HepG2 (cell line): ENCODE measurements around the gene CALM1. TPM values are rescaled to one million over a fixed set of nuclear protein-coding genes. Genes with fewer than 3 reads are reported as not detected.
A peak's percentile ranks its signal among the peaks of the same experiment; 100 is the strongest.

Source experiments
- BORCS8-MEF2B ChIP-seq: sonication (generic); formaldehyde crosslinking; IDR thresholded peaks from 2 replicates; pipeline ENCODE4 v1.8.0; 2022; ENCODE audit warnings: mild to moderate bottlenecking, missing genetic modification reagents
- FOXC1 ChIP-seq: sonication (generic); formaldehyde crosslinking; IDR thresholded peaks from 2 replicates; pipeline ENCODE4 v1.8.0; 2022; ENCODE audit warnings: mild to moderate bottlenecking, missing genetic modification reagents, borderline replicate concordance
- HOXA9 ChIP-seq: sonication (generic); formaldehyde crosslinking; IDR thresholded peaks from 2 replicates; pipeline ENCODE4 v1.8.1; 2022; ENCODE audit warnings: missing genetic modification reagents, mild to moderate bottlenecking, moderate library complexity, borderline replicate concordance
- KAT2B ChIP-seq: fragments of 150-350 bp; IDR thresholded peaks from 2 replicates; pipeline ENCODE4 v1.6.1; 2014; ENCODE audit warnings: low read depth, low read length, borderline replicate concordance
- KDM1A ChIP-seq: IDR thresholded peaks from 2 replicates; pipeline ENCODE4 v1.6.1; 2016; ENCODE audit warnings: missing compliant biosample characterization
- KDM6A ChIP-seq: IDR thresholded peaks from 2 replicates; pipeline ENCODE4 v1.6.1; 2016; ENCODE audit warnings: low read depth
- LCORL ChIP-seq, 2 experiments: fragments of 450-650 bp in 1 of 2; sonication (generic) in 1 of 2; formaldehyde crosslinking in 1 of 2; IDR thresholded peaks; 2 replicates each; pipeline versions ENCODE4 v1.5.0 to v1.6.1; 2017 to 2020; ENCODE audit warnings: antibody characterized with exemption in 1 of 2, missing genetic modification reagents in 1 of 2
- MZF1 ChIP-seq: sonication (generic); formaldehyde crosslinking; IDR thresholded peaks from 2 replicates; pipeline ENCODE4 v1.8.1; 2023; ENCODE audit warnings: mild to moderate bottlenecking, missing genetic modification reagents, borderline replicate concordance
- NFE2 ChIP-seq: sonication (generic); formaldehyde crosslinking; IDR thresholded peaks from 2 replicates; pipeline ENCODE4 v1.4.0; 2020; ENCODE audit warnings: missing genetic modification reagents
- NONO ChIP-seq, 2 experiments: fragments of 450-650 bp in 1 of 2; sonication (generic) in 1 of 2; formaldehyde crosslinking in 1 of 2; IDR thresholded peaks in 1 of 2; conservative IDR thresholded peaks in 1 of 2; 2 replicates each; pipeline versions ENCODE4 v1.6.1 to v1.8.0; 2017 to 2022; ENCODE audit warnings: mild to moderate bottlenecking in 1 of 2, missing genetic modification reagents in 1 of 2, moderate library complexity in 1 of 2
- SAFB2 ChIP-seq: sonication (generic); formaldehyde crosslinking; IDR thresholded peaks from 2 replicates; pipeline ENCODE4 v1.5.1; 2020; ENCODE audit warnings: missing genetic modification reagents, low read depth, mild to moderate bottlenecking, borderline replicate concordance
- SAP130 ChIP-seq: IDR thresholded peaks from 2 replicates; pipeline ENCODE4 v1.6.1; 2016; ENCODE audit warnings: low read depth
- ZNF703 ChIP-seq: sonication (generic); formaldehyde crosslinking; IDR thresholded peaks from 2 replicates; pipeline ENCODE4 v1.5.1; 2020; ENCODE audit warnings: missing genetic modification reagents, mild to moderate bottlenecking, moderate library complexity, borderline replicate concordance
- ZNF879 ChIP-seq: sonication (generic); formaldehyde crosslinking; IDR thresholded peaks from 2 replicates; pipeline ENCODE4 v1.8.1; 2023; ENCODE audit warnings: missing genetic modification reagents
- polyA plus RNA-seq, 8 experiments: library from polyadenylated mRNA; depleted of rRNA in 3 of 8; stranded (reverse) in 7 of 8; unstranded in 1 of 8; fragments of >200 nt; fragmentation: Illumina TruSeq in 4 of 8; extraction: Trizol in 4 of 8; gene quantifications; 2 replicates each; pipeline versions ENCODE4 v1.2.1 to v1.2.3, GENCODE V29; 2011 to 2016; ENCODE audit warnings: low read depth in 4 of 8, missing spikeins in 1 of 8, mixed read lengths in 1 of 8; ENCODE audit not compliant: insufficient read depth in 1 of 8
- total RNA-seq, 5 experiments: library from RNA; depleted of rRNA; stranded (reverse); fragments of >200 nt; fragmentation: Illumina TruSeq; extraction: Trizol; gene quantifications; 2 replicates each; pipeline ENCODE4 v1.2.3, GENCODE V29; 2016; ENCODE audit warnings: low read depth in 1 of 5
- TF ChIP-seq, protein P1 (sequence below): sonication (generic); formaldehyde crosslinking; IDR thresholded peaks from 2 replicates; pipeline ENCODE4 v1.4.0; 2020; ENCODE audit warnings: low read depth, missing genetic modification reagents
- TF ChIP-seq, protein P2 (sequence below): fragments of 450-650 bp; IDR thresholded peaks from 2 replicates; pipeline ENCODE4 v1.6.1; 2017; ENCODE audit warnings: mild to moderate bottlenecking
- TF ChIP-seq, protein P3 (sequence below): sonication (generic); formaldehyde crosslinking; IDR thresholded peaks from 2 replicates; pipeline ENCODE4 v1.4.0; 2020; ENCODE audit warnings: mild to moderate bottlenecking, missing genetic modification reagents, borderline replicate concordance

The CALM1 gene
- total and polyA plus RNA-seq, 2 of the 13 experiments (the other 11 are each of a cell fraction or from before 2014, with no cell fraction given) = 110 to 238 TPM

DNA sequence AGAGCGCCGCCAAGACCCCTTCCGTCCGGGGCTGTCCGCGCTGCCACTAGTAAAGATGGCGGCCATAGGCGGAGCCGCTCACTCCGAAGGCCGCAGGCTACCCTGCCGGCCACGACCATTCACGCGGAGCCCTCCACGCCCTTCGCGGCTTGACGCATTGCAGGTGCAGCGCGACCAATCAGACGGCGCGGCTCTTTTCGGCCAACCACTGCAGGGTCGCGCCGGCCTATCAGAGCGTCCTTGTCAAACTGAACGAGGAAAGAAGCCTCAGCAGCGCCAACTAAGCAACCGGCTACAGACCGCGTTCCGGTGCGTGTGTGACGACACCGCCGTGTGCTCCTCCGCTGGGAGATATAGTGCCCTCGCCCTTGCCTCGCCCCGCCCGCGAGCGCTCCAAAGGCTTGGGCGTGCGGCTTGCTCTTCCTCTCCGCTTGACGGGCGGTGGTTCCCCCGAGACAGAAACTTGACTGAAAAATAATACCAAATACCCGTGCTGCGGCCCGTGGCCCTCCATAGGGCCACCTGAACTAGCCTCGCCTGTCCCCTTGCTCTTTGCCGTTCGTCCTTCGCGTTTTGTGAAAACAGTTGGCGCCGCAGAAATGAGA is 13.6 kb upstream of the CALM1 start (continued):
- TF ChIP-seq LCORL (IDR thresholded peaks at IDR 0.05) = no peak
- peak; percentile 73 for TF ChIP-seq LCORL (CRISPR knock-in tag; IDR thresholded peaks at IDR 0.05)
- peak; percentile 25; the same call in 1 of the 2 replicates for TF ChIP-seq ZNF703 (CRISPR knock-in tag)
- TF ChIP-seq ZNF879 (CRISPR knock-in tag) = no peak
- no peak for TF ChIP-seq NONO (IDR thresholded peaks at IDR 0.05)
- peak; percentile 88 for TF ChIP-seq NONO (CRISPR knock-in tag; conservative IDR thresholded peaks at IDR 0.05)
- TF ChIP-seq KDM1A (CRISPR knock-in tag) = peak; percentile 31; the same call in 1 of the 2 replicates
- 0 out of 2 replicates have a peak, but pooled peaks have one; percentile 50 for TF ChIP-seq HOXA9 (CRISPR knock-in tag)
- peak; percentile 88; the same call in 1 of the 2 replicates for TF ChIP-seq MZF1 (CRISPR knock-in tag)
- TF ChIP-seq NFE2 (CRISPR knock-in tag) = peak; percentile 52; the same call in 1 of the 2 replicates
- TF ChIP-seq KAT2B = no peak
- TF ChIP-seq FOXC1 = 0 out of 2 replicates have a peak, but pooled peaks have one; percentile 45
- TF ChIP-seq, protein P1, sequence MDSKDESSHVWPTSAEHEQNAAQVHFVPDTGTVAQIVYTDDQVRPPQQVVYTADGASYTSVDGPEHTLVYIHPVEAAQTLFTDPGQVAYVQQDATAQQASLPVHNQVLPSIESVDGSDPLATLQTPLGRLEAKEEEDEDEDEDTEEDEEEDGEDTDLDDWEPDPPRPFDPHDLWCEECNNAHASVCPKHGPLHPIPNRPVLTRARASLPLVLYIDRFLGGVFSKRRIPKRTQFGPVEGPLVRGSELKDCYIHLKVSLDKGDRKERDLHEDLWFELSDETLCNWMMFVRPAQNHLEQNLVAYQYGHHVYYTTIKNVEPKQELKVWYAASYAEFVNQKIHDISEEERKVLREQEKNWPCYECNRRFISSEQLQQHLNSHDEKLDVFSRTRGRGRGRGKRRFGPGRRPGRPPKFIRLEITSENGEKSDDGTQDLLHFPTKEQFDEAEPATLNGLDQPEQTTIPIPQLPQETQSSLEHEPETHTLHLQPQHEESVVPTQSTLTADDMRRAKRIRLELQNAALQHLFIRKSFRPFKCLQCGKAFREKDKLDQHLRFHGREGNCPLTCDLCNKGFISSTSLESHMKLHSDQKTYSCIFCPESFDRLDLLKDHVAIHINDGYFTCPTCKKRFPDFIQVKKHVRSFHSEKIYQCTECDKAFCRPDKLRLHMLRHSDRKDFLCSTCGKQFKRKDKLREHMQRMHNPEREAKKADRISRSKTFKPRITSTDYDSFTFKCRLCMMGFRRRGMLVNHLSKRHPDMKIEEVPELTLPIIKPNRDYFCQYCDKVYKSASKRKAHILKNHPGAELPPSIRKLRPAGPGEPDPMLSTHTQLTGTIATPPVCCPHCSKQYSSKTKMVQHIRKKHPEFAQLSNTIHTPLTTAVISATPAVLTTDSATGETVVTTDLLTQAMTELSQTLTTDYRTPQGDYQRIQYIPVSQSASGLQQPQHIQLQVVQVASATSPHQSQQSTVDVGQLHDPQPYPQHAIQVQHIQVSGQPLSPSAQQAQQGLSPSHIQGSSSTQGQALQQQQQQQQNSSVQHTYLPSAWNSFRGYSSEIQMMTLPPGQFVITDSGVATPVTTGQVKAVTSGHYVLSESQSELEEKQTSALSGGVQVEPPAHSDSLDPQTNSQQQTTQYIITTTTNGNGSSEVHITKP (CRISPR knock-in tag) = peak; percentile 81
- TF ChIP-seq SAFB2 (CRISPR knock-in tag) = no peak; the same call in 1 of the 2 replicates
- TF ChIP-seq, protein P2, sequence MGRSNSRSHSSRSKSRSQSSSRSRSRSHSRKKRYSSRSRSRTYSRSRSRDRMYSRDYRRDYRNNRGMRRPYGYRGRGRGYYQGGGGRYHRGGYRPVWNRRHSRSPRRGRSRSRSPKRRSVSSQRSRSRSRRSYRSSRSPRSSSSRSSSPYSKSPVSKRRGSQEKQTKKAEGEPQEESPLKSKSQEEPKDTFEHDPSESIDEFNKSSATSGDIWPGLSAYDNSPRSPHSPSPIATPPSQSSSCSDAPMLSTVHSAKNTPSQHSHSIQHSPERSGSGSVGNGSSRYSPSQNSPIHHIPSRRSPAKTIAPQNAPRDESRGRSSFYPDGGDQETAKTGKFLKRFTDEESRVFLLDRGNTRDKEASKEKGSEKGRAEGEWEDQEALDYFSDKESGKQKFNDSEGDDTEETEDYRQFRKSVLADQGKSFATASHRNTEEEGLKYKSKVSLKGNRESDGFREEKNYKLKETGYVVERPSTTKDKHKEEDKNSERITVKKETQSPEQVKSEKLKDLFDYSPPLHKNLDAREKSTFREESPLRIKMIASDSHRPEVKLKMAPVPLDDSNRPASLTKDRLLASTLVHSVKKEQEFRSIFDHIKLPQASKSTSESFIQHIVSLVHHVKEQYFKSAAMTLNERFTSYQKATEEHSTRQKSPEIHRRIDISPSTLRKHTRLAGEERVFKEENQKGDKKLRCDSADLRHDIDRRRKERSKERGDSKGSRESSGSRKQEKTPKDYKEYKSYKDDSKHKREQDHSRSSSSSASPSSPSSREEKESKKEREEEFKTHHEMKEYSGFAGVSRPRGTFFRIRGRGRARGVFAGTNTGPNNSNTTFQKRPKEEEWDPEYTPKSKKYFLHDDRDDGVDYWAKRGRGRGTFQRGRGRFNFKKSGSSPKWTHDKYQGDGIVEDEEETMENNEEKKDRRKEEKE = no peak
- 0 out of 2 replicates have a peak, but pooled peaks have one; percentile 20 for TF ChIP-seq KDM6A (CRISPR knock-in tag)
- TF ChIP-seq SAP130 (CRISPR knock-in tag) = peak; percentile 95
- TF ChIP-seq, protein P3, sequence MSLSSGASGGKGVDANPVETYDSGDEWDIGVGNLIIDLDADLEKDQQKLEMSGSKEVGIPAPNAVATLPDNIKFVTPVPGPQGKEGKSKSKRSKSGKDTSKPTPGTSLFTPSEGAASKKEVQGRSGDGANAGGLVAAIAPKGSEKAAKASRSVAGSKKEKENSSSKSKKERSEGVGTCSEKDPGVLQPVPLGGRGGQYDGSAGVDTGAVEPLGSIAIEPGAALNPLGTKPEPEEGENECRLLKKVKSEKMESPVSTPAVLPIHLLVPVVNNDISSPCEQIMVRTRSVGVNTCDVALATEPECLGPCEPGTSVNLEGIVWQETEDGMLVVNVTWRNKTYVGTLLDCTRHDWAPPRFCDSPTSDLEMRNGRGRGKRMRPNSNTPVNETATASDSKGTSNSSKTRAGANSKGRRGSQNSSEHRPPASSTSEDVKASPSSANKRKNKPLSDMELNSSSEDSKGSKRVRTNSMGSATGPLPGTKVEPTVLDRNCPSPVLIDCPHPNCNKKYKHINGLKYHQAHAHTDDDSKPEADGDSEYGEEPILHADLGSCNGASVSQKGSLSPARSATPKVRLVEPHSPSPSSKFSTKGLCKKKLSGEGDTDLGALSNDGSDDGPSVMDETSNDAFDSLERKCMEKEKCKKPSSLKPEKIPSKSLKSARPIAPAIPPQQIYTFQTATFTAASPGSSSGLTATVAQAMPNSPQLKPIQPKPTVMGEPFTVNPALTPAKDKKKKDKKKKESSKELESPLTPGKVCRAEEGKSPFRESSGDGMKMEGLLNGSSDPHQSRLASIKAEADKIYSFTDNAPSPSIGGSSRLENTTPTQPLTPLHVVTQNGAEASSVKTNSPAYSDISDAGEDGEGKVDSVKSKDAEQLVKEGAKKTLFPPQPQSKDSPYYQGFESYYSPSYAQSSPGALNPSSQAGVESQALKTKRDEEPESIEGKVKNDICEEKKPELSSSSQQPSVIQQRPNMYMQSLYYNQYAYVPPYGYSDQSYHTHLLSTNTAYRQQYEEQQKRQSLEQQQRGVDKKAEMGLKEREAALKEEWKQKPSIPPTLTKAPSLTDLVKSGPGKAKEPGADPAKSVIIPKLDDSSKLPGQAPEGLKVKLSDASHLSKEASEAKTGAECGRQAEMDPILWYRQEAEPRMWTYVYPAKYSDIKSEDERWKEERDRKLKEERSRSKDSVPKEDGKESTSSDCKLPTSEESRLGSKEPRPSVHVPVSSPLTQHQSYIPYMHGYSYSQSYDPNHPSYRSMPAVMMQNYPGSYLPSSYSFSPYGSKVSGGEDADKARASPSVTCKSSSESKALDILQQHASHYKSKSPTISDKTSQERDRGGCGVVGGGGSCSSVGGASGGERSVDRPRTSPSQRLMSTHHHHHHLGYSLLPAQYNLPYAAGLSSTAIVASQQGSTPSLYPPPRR (CRISPR knock-in tag) = 0 out of 2 replicates have a peak, but pooled peaks have one; percentile 66
- peak; percentile 73 for TF ChIP-seq BORCS8-MEF2B (CRISPR knock-in tag)
